Activated CD4-positive, CD25-positive, alpha-beta regulatory T cell (primary cell): ENCODE data around the gene ITGB5.
"Not testable (repeated sequence)": the region's sequence is repeated elsewhere in the genome, so short reads cannot be mapped to it uniquely, and the experiment has no call there.

ENCODE experiments used
- DNase-seq, 4 experiments: peaks; one replicate each; lab custom pipeline; 2025; lab: John Stamatoyannopoulos, UW

The ITGB5 gene

DNA sequence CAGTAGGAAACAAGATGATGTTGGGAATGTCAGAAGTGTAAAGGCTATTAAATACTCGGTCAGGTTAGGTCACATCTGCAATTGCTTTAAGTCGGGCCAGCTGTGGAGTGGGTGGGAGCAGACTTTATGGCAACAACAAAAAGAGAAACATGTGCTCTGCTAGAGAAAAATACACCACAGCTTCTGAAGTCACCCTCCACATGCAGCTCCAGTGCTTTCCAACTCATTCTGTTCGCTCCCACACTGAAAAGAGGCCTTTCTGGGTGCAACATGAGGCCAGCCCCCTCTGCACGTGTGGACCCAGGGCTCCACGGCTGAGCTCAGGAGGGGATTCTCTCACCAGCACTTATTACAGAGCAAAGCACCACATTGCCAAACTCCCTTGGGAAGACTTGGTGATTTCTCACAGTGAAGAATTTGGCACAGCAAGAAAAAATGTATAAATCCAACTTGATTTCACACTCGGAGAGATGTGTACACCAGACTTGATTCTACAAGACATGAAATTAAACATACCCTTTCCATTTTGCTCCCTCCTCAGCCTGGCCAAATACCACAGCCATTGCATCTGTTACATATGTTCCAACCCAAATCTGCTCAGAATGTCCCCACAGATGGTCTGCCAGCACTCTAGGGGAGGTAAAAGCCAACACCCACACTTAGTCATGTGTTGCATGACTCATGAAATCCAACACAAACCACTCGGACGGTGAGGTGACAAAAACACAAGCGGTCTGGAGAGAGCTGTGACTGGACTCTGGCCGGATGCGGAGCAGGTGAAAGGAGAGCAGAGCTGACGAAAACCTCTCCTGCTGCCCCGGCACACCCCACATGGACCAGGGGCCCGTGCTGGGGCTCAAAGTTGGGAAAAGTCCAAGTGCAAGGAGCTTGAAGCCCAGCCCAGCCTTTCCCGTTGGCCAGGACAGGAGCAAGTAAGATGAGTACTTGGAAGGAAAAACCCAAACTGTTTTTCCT is 74.6 kb downstream of the ITGB5 start:
- no peak for DNase-seq

DNA sequence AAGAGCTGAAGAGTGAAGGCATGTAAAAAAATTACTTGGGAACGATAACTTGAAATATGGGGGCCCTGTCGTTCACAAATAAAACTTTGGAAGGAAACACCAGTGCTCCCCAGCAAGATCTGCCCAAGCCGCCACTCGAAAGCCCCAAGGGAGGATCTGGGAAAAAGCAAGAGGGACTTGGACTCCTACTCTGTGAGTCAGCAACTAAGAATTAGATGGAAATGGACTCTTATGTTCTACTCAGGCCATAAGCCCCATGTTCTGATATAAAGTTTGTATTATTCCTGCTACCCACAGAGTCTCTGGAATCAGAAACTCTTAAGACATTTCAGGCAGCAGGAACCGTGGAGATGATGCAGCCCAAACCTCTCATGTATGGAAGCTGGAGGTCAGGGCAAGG is 75.7 kb downstream of the ITGB5 start:
- DNase-seq: no peak

DNA sequence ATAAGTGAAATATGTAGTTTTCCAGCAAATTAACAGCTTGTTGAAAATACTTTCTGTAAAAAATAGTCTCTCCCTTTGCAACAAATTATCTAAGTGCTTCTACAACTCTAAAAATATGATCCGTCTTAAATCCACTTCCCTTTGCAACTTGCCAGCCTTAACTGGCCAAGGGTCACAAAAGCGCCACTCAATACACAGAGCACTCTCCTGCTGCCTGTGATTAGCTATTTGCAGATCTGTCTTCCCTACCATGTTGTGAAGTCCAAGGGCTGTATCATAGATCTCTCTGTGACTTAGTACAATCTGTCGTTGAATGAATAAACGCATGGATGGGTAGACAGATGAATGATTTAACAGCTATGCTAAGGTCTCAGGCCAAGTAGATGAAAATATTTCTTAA is 76.2 kb downstream of the ITGB5 start:
- DNase-seq: no peak

DNA sequence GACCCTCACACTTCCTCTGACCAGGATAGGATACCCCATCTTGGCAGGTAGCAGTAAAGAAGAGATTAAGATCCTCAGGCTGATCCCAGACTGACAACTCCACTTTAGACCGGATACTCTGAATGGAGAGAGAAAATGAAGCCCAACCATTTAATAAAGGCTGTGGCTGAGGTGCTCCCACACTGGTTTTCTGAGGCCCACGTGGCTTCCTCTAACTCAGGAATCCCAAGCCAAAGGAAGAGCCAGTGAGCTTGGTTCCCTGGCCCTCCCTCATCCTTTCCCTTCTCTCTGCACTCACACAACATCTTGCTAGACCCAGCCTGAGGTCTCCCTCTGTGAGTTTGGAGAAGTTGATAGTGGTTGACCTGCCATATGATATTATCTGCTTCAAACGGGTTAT is 78.1 kb downstream of the ITGB5 start:
- DNase-seq: no peak

DNA sequence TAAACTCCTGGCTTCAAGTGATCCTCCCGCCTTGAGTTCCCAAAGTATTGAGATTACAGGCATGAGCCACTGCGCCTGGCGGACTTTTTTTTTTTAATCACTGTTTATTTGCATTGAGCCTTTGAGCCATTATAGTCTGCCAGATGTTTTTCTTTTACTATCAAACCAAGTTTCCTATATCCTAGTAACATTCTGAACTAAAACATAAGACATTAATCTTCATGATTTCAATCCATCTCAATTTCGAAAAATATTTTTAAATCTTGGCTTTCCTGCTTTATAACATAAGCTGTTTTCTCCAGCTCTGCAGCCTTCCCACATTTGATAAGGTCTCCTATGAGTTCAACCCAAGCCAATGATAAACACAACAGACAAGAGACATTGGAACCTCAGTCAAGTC is 81.5 kb downstream of the ITGB5 start:
- no peak for DNase-seq

DNA sequence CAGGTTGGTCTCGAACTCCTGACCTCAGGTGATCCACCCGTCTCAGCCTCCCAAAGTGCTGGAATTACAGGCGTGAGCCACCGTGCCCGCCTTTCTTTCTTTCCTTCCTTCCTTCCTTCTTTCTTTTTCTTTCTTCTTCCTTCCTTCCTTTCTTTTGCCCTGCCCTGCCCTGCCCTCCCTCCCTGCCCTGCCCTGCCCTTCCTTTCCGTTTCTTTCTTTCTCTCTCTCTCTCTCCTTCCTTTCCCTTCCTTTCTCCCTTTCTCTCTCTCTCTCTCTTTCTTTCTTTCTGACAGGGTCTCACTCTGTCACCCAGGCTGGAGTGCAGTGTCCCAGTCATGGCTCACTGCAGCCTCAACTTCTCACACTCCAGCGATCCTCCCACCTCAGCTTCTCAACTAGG is 82.3 kb downstream of the ITGB5 start:
- DNase-seq: no peak

DNA sequence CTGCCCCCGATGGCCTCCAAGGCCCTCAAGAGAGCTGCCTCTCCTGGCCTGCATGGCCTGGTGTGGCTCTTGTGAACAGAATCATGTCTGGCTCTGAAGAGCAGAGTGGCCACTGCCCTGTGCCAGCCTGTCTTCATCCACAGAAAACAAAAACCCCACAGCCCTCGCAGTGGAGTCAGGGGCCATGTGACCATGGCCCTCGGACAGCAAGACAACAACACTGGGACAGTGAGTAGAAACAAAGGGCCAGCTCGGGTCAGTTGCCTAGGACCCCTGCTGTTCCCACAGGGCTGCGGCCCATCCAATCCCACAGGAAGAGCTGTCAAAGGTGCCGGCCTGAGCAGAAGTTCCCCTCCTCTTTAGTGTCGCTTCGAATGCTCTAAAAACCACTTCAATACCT is 84.5 kb downstream of the ITGB5 start:
- no peak for DNase-seq

DNA sequence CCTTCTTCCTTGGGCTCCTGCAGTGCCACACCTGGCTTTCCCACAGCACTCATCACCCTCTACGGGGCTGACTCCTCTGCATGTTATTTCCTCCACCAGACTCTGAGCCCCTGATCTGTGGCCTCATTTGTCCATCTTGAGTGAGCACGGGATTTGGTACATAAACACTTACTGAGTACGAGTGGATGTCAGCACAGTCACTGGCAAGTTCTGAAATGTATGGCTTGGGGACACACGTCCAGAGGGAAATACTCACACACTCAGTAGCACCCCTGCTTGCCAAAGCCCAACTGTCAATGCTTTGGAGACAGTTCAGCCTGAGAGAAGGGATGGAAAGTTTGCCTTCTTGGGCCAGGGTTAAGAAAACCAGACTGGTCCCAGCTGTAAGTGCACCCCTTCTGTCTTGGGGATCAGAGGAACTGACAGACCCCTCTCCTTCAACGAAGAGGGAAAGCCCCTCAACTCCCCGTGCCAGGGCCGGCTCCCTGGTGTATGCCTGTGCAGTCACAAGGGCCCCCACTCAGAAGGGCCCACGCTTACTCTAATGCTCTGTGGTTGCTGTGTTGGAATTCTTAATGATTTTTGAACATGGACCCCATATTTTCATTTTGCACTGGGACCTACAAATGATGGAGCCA is 85.0 kb downstream of the ITGB5 start:
- no peak for DNase-seq

DNA sequence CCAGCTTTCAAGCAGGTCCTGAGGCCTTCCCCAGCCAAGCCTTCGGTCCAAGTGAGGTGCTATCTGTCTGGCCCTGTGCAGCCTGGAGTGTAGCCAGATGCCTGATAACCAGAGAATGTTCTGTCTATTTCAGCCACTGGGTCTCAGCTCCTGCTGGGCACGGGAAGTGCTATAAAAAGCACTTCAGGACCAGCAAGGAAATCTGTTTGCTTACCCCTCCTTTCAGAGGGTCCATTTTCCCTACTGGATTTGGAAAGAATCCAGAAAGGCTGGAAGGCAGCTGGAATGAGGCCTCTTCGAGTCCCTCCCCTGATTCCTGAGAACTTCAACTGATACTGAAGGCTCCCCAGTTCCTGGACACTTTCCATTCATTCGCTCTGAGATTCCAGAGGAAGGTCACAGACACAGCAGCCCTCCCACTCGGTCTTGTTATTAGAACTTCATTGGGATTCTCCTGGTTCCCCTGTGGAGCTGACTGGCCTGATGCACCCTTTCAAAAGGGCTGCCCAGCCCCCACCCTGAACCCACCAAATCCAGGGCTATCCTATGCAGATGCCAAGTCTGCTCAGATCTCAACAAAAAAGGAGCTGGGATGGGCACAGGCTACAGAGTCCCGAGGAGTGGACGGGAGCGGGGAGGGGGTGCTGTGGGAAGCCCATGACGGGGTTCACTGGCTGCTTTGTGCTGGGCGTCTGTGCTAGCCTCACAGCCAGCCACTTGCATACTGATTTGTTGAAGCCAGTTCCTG is 86.5 kb downstream of the ITGB5 start:
- DNase-seq: no peak

DNA sequence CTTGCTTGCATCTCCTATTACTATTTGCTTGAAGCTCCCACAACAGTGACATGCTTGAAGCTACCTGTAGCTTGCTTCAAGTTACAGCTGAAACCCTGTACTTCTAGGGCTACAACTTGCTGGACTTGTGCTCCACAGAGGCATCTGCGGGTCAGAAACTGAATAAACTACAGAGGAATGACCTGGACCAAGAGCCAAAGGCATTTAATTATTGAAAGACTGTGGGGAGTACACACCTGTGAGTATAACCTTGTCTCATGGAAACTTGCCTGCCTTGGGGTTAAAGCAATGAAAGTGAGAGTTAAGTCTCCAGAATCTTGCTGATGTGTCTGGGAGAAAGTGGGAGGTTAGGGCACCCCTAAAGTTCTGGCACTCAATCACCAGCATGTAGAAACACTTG is 87.1 kb downstream of the ITGB5 start:
- no peak for DNase-seq

DNA sequence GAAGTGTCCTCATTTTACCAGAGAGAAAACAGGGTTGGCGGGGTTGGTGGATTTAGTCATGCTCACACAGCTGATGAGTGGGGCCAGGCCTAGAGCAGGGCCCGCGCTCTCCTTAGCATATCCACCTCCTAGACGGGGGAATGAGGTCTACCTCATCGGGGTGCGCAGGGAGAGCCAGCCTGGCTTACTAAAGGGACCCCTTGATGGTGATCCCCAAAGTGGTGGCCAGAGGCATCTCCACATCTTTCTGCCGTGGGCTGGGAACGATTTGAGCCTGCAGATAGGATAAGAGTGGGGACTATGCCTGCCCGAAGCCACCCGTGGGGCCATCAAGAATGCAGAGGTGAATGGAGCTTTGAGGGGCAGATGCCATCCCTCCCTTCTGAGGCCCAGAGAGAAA is 87.5 kb downstream of the ITGB5 start:
- no peak for DNase-seq

DNA sequence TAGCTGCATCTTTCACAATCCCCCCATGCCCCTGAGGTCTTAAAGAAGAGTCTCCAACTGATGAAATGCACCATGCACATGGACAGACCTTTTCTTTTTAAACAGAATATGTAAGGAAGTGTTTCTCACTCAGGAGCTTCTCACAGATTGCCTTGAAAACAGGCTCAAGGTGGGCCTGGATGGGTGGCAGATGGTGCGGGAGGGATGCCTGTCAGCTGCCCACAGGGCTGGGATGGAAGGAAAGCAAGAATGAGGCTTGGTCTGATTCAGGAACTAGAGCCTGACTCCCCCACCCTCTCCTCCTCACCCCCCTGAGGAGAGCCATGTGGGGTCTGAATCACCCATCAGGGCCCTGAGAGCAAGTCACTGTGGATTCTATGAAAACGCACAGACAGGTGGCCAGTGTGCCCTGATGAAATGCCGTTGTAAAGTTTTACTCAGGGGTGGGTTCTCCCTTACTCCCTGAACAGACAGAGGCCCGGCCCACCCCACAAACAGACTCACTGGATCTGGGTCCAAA is 89.7 kb downstream of the ITGB5 start:
- DNase-seq: no peak

DNA sequence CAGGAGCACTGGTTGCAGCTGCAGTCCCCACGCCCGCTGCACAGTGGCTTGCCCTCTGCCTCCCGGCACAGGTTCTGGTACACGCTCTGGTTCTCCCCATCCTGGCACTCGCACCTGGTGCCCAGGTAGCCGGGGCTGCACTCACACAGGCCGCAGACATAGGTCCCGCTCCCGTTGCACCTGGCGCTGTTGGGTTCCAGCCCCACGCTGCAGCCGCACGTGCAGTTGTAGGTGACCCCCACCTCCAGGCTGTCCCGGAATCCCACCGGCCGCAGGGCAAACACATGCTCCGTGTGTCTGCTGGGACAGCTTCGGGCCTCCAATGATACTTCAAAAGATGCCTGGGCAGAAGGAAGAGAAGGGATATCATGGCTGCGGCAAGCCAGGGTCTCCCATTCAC is 90.7 kb downstream of the ITGB5 start:
- DNase-seq: no peak

DNA sequence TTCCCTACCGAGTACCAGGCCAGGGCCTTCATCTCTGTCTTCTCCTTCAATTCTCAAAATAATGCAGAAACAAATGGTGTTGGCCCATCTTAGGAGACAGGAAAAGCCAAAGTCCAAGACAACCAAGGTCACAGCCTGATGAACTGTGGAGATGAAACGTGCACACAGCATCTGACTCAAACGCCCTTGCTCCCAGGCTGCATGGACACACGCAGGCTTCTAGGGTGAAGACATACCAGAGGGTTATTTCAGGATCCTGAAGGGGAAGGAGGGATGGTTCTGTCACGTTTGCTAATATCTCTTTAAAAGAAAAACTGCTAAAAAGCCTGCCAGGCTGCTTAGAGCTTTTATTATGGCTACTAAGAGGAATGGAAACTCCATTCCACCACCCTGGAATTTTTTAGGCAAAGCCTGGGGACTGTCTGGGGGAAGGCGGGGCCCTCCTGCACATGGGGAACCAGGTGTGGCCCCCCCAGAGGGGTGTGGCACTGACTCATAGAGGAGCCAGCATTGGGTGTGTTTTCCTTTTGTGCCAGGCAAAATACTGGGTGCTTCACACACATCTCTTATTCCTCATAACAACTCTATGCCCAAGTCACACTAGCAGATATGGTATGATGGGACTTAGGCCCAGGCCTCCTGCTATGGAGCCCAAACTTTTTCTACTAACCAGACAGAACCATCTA is 94.0 kb downstream of the ITGB5 start:
- DNase-seq: no peak

DNA sequence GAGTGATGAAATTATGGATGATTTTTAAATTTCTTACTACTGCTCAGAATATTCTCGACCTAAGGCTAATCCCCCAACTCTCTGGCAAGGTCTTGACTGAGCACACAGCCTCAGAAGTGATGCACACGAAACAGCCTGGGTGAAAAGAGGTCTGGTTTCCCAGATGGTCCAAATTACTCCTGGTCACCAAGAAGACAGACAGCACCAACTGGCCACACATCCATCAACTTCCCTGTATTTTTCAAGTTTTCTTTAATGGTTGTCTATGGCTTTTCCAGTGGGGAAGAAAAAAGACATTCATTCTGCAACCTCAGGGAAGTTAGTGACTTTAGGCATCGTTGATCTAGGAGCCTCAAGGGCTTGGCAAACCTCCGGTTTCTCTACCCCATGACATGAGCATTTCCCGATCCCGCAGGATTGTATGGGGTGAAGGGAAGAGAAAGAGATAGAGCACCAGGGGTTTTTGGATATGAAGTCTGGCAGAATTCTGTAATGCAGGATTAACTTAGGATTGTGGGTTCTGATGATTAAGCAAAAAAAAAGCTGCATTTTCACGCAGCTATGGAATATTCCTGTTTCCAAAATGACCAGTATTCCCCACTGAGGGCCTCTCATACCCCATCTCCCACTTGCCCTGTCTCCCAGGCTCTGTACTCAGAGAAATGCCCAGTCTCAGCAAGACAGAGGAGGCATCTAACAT is 94.7 kb downstream of the ITGB5 start:
- DNase-seq: no peak

DNA sequence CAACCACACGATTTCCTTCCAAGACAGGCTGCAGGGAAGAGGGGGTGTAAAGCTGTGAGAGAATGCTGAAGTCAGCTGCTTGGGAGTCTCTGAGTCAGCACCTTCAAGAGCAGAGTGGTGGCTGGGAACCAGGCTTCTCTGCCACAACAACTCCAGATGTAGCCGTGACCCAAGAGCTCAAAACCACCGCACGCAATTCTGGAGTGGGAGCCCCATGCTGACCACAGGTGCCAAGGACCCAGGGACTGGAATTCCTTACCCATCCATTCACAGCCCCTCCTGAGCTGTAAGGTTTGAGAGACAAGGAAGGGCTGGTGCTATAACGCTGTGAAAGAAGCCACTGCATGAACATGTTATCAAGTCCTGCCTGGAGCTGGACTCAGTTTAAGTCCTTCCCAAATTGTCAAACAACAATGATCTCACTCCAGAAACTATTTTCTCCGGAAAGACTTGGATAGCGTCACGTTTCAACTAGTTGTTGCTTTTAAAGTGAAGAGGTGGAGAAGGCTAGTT is 95.5 kb downstream of the ITGB5 start:
- DNase-seq: no peak

DNA sequence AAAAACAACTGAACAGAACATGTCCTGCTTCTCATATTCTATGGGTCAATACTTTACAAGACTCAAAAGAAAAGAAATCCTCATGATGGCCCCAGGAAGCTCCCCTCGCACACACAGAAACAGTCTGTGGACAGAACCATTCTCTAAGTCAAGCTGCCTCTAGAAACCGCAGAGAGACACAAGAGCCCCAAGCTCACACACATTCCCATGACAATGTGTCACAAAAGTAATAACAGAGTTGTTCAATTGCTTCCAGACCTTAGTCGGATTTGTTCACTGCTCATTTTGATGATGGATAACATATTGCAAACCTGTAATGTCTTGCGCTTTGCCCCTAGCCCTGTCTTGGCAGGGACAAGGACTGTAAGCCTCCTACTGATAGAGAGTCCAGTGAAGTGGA is 96.0 kb downstream of the ITGB5 start:
- DNase-seq: no peak

DNA sequence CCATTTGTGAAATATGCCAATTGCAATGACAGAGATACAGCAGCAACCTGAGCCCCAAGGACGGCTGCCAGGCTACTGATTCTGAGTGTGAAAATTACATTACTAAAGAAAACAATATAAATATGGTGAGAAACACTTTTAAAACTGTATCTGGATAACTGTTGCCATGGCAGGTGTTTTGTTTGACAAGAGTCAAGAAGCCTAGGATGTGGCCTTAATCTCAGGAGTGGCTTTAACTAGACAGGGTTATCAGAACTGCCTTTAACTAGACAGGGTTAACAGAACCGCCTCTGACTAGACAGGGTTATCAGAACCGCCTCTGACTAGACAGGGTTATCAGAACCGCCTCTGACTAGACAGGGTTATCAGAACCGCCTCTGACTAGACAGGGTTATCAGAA is 98.1 kb downstream of the ITGB5 start:
- not testable (repeated sequence) for DNase-seq

DNA sequence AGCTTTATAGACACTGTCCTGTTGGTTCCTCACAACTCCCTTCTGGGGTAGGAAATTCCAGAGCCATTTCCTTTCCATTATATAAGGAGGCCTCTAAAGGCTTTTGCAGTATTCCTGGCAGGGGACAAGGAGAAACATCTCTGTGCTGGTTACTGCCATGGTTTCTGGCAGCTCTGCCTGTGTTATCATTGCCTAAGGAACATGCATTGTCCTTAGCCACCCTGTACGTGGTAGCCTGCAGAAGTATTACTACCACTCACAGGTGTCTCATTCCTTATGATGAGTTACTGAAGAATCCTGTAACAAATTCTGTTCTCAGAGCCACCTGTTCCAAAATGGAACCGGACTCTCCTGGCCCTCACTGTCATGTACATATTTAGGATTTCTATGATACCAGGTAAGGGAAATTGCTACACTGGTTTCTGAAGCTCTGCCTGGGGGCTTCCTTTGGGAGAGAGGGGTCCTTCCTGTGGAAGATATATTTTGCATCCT is 98.9 kb downstream of the ITGB5 start:
- no peak for DNase-seq

DNA sequence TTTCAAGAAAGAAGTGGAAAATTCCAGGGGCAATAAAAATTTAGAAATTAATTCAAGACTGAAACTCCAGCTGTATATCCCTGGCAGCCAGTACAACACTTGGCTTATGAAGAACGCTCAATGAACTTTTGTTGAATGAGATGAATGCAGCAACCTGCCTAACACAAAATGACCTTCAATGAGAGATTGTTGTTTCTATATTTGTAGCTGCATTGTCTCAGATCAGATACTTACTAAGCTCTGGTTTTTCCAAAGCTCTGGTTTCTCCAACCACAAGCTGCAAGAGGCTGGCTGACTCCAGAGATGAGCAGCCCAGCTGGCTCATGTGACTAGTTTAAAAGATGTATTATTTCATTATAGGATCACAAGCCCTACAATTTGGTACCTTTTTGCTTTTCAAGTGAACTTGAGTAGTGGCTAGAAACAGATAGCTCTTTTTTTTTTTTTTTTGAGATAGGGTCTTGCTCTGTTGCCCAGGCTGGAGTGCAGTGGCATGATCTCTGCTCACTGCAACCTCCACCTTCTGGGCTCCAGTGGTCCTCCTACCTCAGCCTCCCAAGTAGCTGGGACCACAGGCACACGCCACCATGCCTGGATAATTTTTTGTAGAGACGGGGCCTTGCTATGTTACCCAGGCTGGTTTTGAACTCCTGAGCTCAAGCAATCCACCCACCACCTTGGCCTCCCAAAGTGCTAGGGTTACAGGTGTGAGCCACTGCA is 99.5 kb downstream of the ITGB5 start:
- DNase-seq: no peak
